GM23338 (cell line): ENCODE measurements around the gene DNAH8. TPM values are rescaled to one million over a fixed set of nuclear protein-coding genes. Genes with fewer than 3 reads are reported as not detected.

Experiments used
- ATAC-seq: fragments of 200-7000 bp; cut with Tn5 transposase; 3 replicates; pipeline ENCODE4 v1.9.1; 2020
- DNase-seq: peaks from one replicate; pipeline ENCODE4 v3.0.0-alpha.2; 2015; ENCODE audit warnings: low spot score
- H2AFZ ChIP-seq: fragments of 200-600 bp; sonication (generic); 2 replicates; pipeline ENCODE4 v1.8.0; 2016; ENCODE audit warnings: antibody characterized with exemption, mild to moderate bottlenecking, moderate library complexity
- H3F3A ChIP-seq: fragments of 200-600 bp; sonication (generic); replicated peaks from 2 replicates; pipeline ENCODE4 v1.8.0; 2017; ENCODE audit warnings: antibody characterized with exemption, mixed run types, low read depth
- H3K27ac ChIP-seq: fragments of 200-600 bp; sonication (generic); 2 replicates; pipeline ENCODE4 v1.6.1; 2016; ENCODE audit warnings: low read depth
- H3K27me3 ChIP-seq: fragments of 200-600 bp; sonication (generic); 2 replicates; pipeline ENCODE4 v1.8.0; 2016; ENCODE audit warnings: mild to moderate bottlenecking, mixed run types, moderate library complexity; ENCODE audit not compliant: insufficient read depth
- H3K36me3 ChIP-seq: fragments of 200-600 bp; sonication (generic); 2 replicates; pipeline ENCODE4 v1.8.0; 2016; ENCODE audit warnings: mild to moderate bottlenecking; ENCODE audit not compliant: insufficient read depth
- H3K4me1 ChIP-seq: fragments of 200-600 bp; sonication (generic); 2 replicates; pipeline ENCODE4 v1.8.0; 2016; ENCODE audit warnings: mild to moderate bottlenecking, moderate library complexity; ENCODE audit not compliant: insufficient read depth
- H3K4me2 ChIP-seq: fragments of 200-600 bp; sonication (generic); 2 replicates; pipeline ENCODE4 v1.7.1; 2017; ENCODE audit warnings: mixed run types
- H3K4me3 ChIP-seq: fragments of 200-600 bp; sonication (generic); 2 replicates; pipeline ENCODE4 v1.6.1; 2016; ENCODE audit warnings: mixed run types
- H3K79me2 ChIP-seq: fragments of 200-600 bp; sonication (generic); replicated peaks from 2 replicates; pipeline ENCODE4 v1.8.0; 2017; ENCODE audit warnings: mild to moderate bottlenecking; ENCODE audit not compliant: insufficient read depth
- H3K9me2 ChIP-seq: fragments of 200-600 bp; sonication (generic); 2 replicates; pipeline ENCODE4 v1.8.0; 2017; ENCODE audit not compliant: insufficient read depth
- H4K20me1 ChIP-seq: fragments of 200-600 bp; sonication (generic); replicated peaks from 2 replicates; pipeline ENCODE4 v1.8.0; 2017; ENCODE audit warnings: mild to moderate bottlenecking; ENCODE audit not compliant: insufficient read depth
- H3K27ac Mint-ChIP-seq: 2 replicates; pipeline ENCODE4 v1.8.0; 2020; ENCODE audit warnings: inconsistent platforms, mild to moderate bottlenecking, moderate library complexity, mixed read lengths
- H3K27me3 Mint-ChIP-seq: 3 replicates; pipeline ENCODE4 v1.8.0; 2022; ENCODE audit warnings: low read depth, mild to moderate bottlenecking, moderate library complexity, mixed read lengths, inconsistent platforms; ENCODE audit not compliant: insufficient read depth, poor library complexity
- H3K36me3 Mint-ChIP-seq: 3 replicates; pipeline ENCODE4 v1.8.0; 2021; ENCODE audit warnings: low read depth, mild to moderate bottlenecking, inconsistent platforms, moderate library complexity, mixed read lengths
- H3K4me1 Mint-ChIP-seq: 3 replicates; pipeline ENCODE4 v1.8.0; 2020; ENCODE audit warnings: mild to moderate bottlenecking, inconsistent platforms, mixed read lengths
- H3K4me3 Mint-ChIP-seq: 3 replicates; pipeline ENCODE4 v1.8.0; 2021; ENCODE audit warnings: moderate library complexity, mild to moderate bottlenecking, inconsistent platforms, mixed read lengths
- H3K9me3 Mint-ChIP-seq: 3 replicates; pipeline ENCODE4 v1.8.0; 2020; ENCODE audit warnings: moderate library complexity, mild to moderate bottlenecking, inconsistent platforms, mixed read lengths
- CREB1 ChIP-seq: fragments of 250-450 bp; sonication (Bioruptor Pico); IDR thresholded peaks from 2 replicates; pipeline ENCODE4 v1.5.0; 2020; ENCODE audit warnings: low read depth, mild to moderate bottlenecking, moderate library complexity
- EZH2 ChIP-seq: fragments of 200-600 bp; sonication (generic); IDR thresholded peaks from one replicate; pipeline ENCODE4 v1.8.0; 2017; ENCODE audit warnings: antibody characterized with exemption, mild to moderate bottlenecking, low read depth; ENCODE audit not compliant: unreplicated experiment
- EZH2phosphoT487 ChIP-seq: fragments of 200-600 bp; sonication (generic); IDR thresholded peaks from one replicate; pipeline ENCODE4 v1.8.1; 2018; ENCODE audit warnings: antibody characterized with exemption; ENCODE audit not compliant: unreplicated experiment
- JUNB ChIP-seq: IDR thresholded peaks from one replicate; pipeline ENCODE4 v1.6.1; 2016; ENCODE audit warnings: antibody characterized with exemption; ENCODE audit not compliant: unreplicated experiment
- STAT1 ChIP-seq: IDR thresholded peaks from one replicate; pipeline ENCODE4 v1.6.1; 2016; ENCODE audit warnings: antibody characterized with exemption; ENCODE audit not compliant: unreplicated experiment
- ZNF114 ChIP-seq: fragments of 250-450 bp; sonication (Bioruptor Pico); IDR thresholded peaks from 2 replicates; pipeline ENCODE4 v1.5.0; 2020; ENCODE audit warnings: mild to moderate bottlenecking, moderate library complexity
- polyA plus RNA-seq: library from polyadenylated mRNA; unstranded; fragments of >200 nt; fragmentation: Nextera tagmentation; extraction: Ambion mirVana; gene quantifications from 2 replicates; pipeline ENCODE4 v1.2.1, GENCODE V29; 2016
- total RNA-seq: library from RNA; depleted of rRNA; stranded (reverse); fragments of >200 nt; shearing (Covaris generic); gene quantifications from 2 replicates; pipeline ENCODE4 v1.2.3, GENCODE V29; 2014
- TF ChIP-seq, protein P1 (sequence below), 2 experiments: fragments of 200-600 bp in 1 of 2; sonication (generic) in 1 of 2; conservative IDR thresholded peaks; 2 replicates each; pipeline versions ENCODE4 v1.5.1 to v1.6.1; 2016 to 2017; ENCODE audit warnings: antibody characterized with exemption in 2 of 2, low read depth in 2 of 2, mild to moderate bottlenecking in 2 of 2, moderate library complexity in 1 of 2
- TF ChIP-seq, protein P2 (sequence below): IDR thresholded peaks from one replicate; pipeline ENCODE4 v1.6.1; 2018; ENCODE audit warnings: antibody characterized with exemption; ENCODE audit not compliant: unreplicated experiment
- TF ChIP-seq, protein P3 (sequence below): fragments of 250-450 bp; sonication (Bioruptor Pico); IDR thresholded peaks from 2 replicates; pipeline ENCODE4 v1.5.0; 2020; ENCODE audit warnings: mild to moderate bottlenecking, moderate library complexity

Gene DNAH8
- total and polyA plus RNA-seq, 2 experiments from 2014 or later: 0.02 TPM; not detected in 1

DNA sequence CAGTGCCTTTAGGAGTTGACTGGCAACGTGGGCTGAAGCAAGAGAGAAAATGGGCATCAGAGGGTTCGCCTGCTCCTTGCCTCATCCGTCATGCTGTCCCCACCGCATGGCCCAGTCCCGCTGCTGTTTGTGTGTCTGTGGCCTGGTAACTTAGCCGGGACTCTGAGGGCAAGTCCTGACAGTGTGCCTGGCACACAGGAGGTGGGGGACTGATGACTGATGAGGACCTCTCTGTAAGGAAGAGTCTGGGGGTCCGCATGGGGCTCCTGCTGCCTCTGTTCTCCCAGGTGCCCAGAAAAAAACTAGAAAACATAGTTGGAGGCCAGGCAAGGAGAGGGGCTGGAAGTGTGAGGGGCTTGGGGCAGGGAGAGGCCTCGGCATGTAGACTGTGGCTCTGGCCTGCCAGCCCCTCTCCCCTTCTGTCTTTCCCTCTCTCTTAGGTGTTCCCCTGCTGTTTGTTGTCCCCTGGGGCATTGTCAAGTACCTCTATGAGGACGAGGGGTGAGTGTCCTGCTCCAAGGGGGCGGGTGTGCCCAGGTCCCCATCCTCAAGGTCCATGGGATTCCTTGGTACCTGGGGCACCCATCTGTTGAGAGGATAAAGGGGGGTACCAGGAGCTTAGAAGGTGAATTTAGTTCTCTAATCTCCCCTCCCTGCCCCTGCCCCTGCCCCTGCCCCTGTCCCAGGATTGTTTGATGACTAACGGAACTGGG lies 362.9 kb downstream of the DNAH8 start:
- Mint-ChIP-seq H3K4me1 (peaks cover 14% of the 10 kb centered on the region), H3K27me3 (peaks cover 17% of the 10 kb centered on the region), H3K27ac (no peak overlapping the region), H3K36me3 (no peaks in the 10 kb centered on the region), H3K9me3 (no peaks in the 10 kb centered on the region), H3K4me3 (no peak overlapping the region)
- no peaks in the 10 kb centered on the region for H3K9me2 ChIP-seq
- no peak overlapping the region for H2AFZ ChIP-seq
- ATAC-seq (no peak), DNase-seq (no peak)
- no peaks in the 10 kb centered on the region for H3F3A ChIP-seq
- H3K79me2 ChIP-seq: no peaks in the 10 kb centered on the region
- H3K4me2 ChIP-seq: no peak overlapping the region
- no peak overlapping the region for H3K27ac ChIP-seq
- H4K20me1 ChIP-seq: no peaks in the 10 kb centered on the region
- H3K4me1 ChIP-seq: no peaks in the 10 kb centered on the region; the same call in 1 of the 2 replicates
- no peak for TF ChIP-seq EZH2phosphoT487
- TF ChIP-seq, protein P1, sequence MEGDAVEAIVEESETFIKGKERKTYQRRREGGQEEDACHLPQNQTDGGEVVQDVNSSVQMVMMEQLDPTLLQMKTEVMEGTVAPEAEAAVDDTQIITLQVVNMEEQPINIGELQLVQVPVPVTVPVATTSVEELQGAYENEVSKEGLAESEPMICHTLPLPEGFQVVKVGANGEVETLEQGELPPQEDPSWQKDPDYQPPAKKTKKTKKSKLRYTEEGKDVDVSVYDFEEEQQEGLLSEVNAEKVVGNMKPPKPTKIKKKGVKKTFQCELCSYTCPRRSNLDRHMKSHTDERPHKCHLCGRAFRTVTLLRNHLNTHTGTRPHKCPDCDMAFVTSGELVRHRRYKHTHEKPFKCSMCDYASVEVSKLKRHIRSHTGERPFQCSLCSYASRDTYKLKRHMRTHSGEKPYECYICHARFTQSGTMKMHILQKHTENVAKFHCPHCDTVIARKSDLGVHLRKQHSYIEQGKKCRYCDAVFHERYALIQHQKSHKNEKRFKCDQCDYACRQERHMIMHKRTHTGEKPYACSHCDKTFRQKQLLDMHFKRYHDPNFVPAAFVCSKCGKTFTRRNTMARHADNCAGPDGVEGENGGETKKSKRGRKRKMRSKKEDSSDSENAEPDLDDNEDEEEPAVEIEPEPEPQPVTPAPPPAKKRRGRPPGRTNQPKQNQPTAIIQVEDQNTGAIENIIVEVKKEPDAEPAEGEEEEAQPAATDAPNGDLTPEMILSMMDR (conservative IDR thresholded peaks at IDR 0.05; ENCODE audit: low read depth in 2 of 2): no peak
- no peak for TF ChIP-seq EZH2
- no peak for TF ChIP-seq CREB1 (CRISPR knock-in tag)
- TF ChIP-seq JUNB: no peak
- no peak for TF ChIP-seq STAT1
- TF ChIP-seq, protein P2, sequence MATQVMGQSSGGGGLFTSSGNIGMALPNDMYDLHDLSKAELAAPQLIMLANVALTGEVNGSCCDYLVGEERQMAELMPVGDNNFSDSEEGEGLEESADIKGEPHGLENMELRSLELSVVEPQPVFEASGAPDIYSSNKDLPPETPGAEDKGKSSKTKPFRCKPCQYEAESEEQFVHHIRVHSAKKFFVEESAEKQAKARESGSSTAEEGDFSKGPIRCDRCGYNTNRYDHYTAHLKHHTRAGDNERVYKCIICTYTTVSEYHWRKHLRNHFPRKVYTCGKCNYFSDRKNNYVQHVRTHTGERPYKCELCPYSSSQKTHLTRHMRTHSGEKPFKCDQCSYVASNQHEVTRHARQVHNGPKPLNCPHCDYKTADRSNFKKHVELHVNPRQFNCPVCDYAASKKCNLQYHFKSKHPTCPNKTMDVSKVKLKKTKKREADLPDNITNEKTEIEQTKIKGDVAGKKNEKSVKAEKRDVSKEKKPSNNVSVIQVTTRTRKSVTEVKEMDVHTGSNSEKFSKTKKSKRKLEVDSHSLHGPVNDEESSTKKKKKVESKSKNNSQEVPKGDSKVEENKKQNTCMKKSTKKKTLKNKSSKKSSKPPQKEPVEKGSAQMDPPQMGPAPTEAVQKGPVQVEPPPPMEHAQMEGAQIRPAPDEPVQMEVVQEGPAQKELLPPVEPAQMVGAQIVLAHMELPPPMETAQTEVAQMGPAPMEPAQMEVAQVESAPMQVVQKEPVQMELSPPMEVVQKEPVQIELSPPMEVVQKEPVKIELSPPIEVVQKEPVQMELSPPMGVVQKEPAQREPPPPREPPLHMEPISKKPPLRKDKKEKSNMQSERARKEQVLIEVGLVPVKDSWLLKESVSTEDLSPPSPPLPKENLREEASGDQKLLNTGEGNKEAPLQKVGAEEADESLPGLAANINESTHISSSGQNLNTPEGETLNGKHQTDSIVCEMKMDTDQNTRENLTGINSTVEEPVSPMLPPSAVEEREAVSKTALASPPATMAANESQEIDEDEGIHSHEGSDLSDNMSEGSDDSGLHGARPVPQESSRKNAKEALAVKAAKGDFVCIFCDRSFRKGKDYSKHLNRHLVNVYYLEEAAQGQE: no peak
- H3K4me3 ChIP-seq: no peak overlapping the region
- no peaks in the 10 kb centered on the region for H3K36me3 ChIP-seq
- no peaks in the 10 kb centered on the region for H3K27me3 ChIP-seq

DNA sequence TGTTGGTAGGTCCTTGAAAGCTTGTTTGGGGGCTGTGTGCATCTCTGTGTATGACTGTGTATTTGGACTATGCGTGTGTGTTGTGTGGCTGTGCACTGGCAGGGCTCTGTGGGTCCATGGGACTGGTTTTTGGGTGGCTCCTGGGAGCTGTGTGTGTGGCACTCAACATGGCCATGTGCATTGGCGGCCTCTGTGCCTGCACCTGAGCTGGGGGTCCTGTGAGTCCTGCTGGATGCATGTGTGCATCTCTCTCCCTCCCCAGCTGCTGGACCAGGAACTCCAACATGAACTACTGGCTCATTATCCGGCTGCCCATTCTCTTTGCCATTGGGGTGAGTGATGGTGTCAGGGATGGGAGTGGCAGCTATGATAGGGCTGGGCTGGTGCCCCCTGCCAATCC lies 363.6 kb downstream of the DNAH8 start:
- Histone ChIP-seq H2AFZ (no peak overlapping the region), H3K79me2 (no peaks in the 10 kb centered on the region), H3K27ac (no peak overlapping the region), H4K20me1 (no peaks in the 10 kb centered on the region), H3K4me1 (no peaks in the 10 kb centered on the region; the same call in 1 of the 2 replicates), H3K9me2 (no peaks in the 10 kb centered on the region), H3K4me3 (no peak overlapping the region), H3K27me3 (no peaks in the 10 kb centered on the region), H3K4me2 (no peak overlapping the region), H3K36me3 (no peaks in the 10 kb centered on the region), H3F3A (no peaks in the 10 kb centered on the region)
- Mint-ChIP-seq H3K36me3 (no peaks in the 10 kb centered on the region), H3K9me3 (no peaks in the 10 kb centered on the region), H3K27ac (no peak overlapping the region), H3K4me1 (peaks cover 14% of the 10 kb centered on the region), H3K4me3 (no peak overlapping the region), H3K27me3 (peaks cover 20% of the 10 kb centered on the region)
- ATAC-seq (no peak), DNase-seq (no peak)
- TF ChIP-seq ZNF114: no peak
- TF ChIP-seq, protein P3, sequence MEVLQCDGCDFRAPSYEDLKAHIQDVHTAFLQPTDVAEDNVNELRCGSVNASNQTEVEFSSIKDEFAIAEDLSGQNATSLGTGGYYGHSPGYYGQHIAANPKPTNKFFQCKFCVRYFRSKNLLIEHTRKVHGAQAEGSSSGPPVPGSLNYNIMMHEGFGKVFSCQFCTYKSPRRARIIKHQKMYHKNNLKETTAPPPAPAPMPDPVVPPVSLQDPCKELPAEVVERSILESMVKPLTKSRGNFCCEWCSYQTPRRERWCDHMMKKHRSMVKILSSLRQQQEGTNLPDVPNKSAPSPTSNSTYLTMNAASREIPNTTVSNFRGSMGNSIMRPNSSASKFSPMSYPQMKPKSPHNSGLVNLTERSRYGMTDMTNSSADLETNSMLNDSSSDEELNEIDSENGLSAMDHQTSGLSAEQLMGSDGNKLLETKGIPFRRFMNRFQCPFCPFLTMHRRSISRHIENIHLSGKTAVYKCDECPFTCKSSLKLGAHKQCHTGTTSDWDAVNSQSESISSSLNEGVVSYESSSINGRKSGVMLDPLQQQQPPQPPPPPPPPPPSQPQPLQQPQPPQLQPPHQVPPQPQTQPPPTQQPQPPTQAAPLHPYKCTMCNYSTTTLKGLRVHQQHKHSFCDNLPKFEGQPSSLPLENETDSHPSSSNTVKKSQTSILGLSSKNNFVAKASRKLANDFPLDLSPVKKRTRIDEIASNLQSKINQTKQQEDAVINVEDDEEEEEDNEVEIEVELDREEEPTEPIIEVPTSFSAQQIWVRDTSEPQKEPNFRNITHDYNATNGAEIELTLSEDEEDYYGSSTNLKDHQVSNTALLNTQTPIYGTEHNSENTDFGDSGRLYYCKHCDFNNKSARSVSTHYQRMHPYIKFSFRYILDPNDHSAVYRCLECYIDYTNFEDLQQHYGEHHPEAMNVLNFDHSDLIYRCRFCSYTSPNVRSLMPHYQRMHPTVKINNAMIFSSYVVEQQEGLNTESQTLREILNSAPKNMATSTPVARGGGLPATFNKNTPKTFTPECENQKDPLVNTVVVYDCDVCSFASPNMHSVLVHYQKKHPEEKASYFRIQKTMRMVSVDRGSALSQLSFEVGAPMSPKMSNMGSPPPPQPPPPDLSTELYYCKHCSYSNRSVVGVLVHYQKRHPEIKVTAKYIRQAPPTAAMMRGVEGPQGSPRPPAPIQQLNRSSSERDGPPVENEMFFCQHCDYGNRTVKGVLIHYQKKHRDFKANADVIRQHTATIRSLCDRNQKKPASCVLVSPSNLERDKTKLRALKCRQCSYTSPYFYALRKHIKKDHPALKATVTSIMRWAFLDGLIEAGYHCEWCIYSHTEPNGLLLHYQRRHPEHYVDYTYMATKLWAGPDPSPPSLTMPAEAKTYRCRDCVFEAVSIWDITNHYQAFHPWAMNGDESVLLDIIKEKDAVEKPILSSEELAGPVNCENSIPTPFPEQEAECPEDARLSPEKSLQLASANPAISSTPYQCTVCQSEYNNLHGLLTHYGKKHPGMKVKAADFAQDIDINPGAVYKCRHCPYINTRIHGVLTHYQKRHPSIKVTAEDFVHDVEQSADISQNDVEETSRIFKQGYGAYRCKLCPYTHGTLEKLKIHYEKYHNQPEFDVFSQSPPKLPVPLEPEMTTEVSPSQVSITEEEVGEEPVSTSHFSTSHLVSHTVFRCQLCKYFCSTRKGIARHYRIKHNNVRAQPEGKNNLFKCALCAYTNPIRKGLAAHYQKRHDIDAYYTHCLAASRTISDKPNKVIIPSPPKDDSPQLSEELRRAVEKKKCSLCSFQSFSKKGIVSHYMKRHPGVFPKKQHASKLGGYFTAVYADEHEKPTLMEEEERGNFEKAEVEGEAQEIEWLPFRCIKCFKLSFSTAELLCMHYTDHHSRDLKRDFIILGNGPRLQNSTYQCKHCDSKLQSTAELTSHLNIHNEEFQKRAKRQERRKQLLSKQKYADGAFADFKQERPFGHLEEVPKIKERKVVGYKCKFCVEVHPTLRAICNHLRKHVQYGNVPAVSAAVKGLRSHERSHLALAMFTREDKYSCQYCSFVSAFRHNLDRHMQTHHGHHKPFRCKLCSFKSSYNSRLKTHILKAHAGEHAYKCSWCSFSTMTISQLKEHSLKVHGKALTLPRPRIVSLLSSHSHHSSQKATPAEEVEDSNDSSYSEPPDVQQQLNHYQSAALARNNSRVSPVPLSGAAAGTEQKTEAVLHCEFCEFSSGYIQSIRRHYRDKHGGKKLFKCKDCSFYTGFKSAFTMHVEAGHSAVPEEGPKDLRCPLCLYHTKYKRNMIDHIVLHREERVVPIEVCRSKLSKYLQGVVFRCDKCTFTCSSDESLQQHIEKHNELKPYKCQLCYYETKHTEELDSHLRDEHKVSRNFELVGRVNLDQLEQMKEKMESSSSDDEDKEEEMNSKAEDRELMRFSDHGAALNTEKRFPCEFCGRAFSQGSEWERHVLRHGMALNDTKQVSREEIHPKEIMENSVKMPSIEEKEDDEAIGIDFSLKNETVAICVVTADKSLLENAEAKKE (CRISPR knock-in tag): no peak
